GM12891 (cell line): ENCODE data around the gene ZDHHC8.

Source experiments
- POLR2A ChIP-seq: IDR thresholded peaks from 2 replicates; pipeline ENCODE4 v1.6.1; 2011; ENCODE audit warnings: low read depth, low read length, control low read depth
- POLR2AphosphoS5 ChIP-seq: IDR thresholded peaks from 2 replicates; pipeline ENCODE4 v1.6.1; 2011; ENCODE audit warnings: low read depth, low read length, control low read depth

- TF ChIP-seq POLR2AphosphoS5 (no peak), POLR2A (no peak)
These were observed 33.3 kb downstream of the ZDHHC8 start for GRCh38 chr22:20164863-20165262.
